GM21515 (cell line): Measurements from ENCODE around the gene SLC30A4.

ENCODE experiments used
- ATAC-seq: cut with Tn5 transposase; IDR thresholded peaks from one replicate; pipeline ENCODE4 v1.9.1; 2021; ENCODE audit not compliant: unreplicated experiment

SLC30A4 gene

GRCh38 chr15:45454814-45455213, 67.7 kb downstream of the SLC30A4 start:
- ATAC-seq, result no peak

DNA sequence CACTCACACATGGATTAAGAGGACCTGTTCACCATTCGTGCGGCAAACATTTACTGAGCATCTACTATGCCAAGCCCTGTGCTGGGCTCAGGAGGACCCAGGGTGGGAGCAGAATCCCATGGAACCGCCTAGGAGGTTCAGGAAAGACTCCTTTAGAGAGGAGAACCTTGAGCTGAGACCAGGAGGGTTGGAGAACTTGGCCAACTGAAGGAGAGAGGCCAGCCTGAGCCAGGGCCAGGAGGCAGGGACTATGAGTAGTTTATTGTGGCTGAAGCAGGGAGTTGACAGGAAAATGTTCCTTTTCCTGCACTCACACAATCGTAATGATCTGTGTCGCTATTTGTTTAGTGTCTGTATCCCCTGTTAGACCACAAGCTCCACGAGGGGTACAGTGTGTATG, 71.3 kb downstream of the SLC30A4 start:
- no peak for ATAC-seq

DNA sequence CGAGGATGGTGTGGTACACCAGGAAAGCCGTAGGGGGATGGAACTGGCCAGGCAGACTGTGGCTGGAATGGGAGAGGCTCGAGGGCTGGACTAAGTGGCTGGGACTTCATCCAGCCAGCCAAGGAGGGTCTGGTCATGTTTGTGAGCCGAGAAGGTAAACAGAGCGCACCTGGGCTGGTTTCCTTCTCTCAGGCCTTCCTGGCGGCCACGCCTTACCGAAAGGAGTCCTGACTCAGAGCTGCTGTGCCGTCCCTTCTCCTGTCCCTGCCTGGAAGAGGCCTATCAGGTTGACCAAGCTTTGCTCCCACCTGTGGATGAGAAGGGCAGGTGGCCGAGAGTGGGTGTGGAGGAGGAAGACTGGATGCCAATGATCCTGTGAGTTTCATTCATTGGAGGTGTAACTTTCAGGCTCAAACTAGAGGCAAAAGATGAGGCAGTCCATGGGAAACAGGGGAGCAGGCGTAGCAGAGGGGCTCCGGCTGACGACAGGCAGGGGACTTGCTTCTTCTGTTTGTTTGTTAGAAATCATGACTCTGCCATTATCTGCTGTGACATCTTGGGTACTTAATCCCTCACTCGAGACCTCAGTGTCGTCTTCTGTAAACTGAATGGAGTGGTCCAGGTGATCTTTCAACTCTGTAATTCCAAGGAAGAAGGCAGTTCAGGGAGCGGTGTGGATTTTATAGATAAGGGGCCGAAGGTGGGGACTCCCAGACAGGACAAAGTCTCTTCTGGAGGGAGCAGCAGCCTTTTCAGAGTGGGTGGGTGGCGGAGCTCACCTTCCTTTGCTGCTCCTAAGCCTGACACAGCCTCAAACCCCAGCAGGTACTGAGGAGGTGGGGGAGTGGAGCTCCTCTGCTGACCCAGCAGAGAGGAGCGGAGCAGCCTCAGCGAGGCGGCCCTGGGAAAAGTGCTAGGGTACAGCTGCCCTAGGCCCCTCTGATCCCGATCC, 72.4 kb downstream of the SLC30A4 start:
- no peak for ATAC-seq

- ATAC-seq, result no peak
Measured at GRCh38 chr15:45449395-45449794, 73.2 kb downstream of the SLC30A4 start.

DNA sequence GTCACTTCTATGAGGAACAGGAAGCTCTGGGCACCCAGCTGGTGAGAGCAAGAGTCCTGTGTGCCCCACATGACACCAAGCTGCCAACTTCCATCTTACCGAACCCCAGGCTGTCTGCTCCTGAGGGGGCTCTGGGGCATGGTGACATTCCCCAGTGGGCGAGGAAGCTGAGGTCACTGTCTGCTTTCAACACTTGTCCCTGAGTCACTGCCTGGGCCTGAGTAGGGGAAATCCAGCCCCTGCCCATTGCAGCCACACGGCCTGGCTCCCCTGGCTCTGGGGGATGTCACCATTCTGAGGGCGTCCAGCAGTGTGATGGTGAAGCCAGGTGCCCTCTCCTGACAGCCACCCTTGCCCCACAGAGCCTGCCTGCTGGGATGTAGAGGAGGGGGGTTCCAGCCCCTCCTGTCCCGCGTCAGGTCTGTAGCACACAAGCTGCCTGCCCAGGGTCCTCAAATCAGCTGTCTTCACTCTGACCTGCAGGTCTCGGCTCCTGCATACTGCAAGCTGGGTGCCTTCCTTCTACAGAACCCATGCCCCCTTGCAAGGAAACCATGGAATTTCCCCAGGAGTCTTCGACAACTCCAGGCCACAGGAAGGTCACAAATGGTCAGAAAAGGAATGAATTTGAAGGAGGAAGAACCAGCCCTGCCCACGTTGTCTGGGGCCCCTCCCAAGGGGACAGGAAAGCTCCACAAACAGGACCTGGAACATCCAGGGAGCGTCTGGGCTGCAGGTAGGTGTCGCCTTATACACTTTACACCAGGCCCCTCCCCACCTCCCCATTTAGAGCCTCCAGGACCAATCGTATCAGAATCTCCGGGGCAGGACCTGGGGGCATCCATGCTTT, 74.3 kb downstream of the SLC30A4 start:
- ATAC-seq, result no peak

GRCh38 chr15:45443645-45444044, 78.9 kb downstream of the SLC30A4 start:
- ATAC-seq, result no peak

- ATAC-seq, result no peak
Measured at GRCh38 chr15:45442507-45443135, 79.9 kb downstream of the SLC30A4 start.

GRCh38 chr15:45441686-45442085, 80.9 kb downstream of the SLC30A4 start:
- ATAC-seq, result no peak

DNA sequence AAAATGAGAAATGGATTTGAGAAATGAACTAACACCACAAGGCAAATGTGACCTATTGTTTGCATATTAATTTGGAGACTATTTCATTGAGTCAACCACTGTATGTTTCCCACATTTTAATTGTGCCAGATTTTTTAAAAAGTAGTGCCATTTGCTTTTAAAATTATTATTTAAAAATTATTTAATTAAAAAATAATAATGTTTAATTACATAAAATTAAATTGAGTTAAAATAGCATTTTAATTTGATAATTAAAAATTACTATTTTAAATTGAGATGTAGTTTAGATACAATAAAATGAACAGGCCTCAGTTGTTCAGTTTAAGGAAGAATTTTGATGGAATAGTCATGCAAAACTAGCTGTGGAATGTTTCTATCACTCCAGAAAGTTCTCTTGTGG, 81.5 kb downstream of the SLC30A4 start:
- ATAC-seq, result no peak

DNA sequence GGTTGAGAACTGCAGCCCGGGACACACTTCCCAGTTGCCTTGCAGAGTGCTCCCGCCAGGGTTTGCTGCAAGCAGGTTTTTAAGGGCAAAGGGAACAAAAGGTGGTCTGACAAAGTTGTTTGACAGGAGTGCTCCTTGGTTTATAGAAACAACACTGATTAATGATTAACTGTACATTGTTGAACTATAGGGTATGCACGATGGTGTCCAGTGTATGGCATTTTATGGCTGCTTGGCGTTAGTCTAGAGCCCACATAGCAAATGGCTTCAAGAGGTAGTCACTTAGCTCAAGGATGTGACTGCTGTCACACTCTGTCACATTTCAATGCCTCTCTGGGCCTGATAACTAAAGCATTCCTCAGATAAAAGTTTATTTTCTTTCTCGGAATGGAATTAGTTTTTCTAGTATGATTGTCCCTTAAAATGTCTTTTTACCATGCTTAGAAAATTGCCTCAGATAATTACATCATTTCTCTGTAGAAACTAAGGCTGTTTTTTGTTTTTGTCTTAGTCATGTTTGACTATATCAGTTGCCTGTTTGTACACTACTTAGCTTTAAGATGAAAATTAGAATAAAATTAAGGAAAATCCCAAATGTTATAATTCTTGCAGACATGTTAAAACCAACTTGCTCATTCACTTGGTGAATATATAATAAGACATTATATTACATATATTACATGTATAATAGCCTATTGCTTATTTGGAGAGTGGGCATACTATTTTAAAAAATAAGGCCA, 82.9 kb downstream of the SLC30A4 start:
- ATAC-seq, result no peak

GRCh38 chr15:45435124-45435903, 87.2 kb downstream of the SLC30A4 start:
- no peak for ATAC-seq

DNA sequence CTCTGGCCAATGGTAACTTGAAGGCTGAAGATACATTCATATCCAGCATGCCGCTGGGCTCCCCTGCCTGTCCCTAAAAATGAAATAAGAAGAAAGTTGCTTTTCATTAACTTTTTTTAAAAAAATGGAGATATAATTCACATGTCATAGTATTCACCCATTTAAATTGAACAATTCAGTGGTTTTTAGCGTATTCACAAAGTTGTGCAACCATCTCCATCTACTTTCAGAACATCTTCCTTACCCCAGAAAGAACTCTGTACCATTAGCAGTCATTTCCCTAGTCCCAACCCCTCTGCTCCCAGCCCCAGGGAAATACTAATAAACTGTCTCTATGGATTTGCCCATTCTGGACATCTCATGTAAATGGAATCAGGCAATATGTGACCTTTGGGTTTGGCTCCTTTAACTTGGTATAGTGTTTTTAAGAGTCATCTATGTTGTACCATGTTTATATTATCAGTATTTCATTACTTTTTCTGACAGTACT, 88.4 kb downstream of the SLC30A4 start:
- ATAC-seq, result no peak

DNA sequence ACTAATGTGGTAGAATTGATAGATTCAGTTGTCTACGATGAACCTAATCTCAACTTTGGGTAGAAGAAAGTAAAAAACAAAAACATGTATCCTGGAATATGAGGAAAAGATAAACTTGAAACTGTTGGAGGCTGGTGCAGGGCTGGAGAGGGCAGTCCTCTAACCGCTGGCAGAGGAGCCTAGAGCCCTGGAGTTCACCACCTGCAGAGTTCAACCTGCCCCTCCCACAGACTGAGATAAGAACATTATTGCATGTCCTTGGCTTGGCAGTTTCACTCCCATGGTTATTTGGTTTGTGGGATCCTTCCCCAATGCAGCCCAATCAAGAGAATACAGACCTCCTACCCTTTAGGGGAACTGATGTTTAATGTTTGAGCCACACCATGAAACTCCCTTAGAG, 91.0 kb downstream of the SLC30A4 start:
- ATAC-seq, result no peak

DNA sequence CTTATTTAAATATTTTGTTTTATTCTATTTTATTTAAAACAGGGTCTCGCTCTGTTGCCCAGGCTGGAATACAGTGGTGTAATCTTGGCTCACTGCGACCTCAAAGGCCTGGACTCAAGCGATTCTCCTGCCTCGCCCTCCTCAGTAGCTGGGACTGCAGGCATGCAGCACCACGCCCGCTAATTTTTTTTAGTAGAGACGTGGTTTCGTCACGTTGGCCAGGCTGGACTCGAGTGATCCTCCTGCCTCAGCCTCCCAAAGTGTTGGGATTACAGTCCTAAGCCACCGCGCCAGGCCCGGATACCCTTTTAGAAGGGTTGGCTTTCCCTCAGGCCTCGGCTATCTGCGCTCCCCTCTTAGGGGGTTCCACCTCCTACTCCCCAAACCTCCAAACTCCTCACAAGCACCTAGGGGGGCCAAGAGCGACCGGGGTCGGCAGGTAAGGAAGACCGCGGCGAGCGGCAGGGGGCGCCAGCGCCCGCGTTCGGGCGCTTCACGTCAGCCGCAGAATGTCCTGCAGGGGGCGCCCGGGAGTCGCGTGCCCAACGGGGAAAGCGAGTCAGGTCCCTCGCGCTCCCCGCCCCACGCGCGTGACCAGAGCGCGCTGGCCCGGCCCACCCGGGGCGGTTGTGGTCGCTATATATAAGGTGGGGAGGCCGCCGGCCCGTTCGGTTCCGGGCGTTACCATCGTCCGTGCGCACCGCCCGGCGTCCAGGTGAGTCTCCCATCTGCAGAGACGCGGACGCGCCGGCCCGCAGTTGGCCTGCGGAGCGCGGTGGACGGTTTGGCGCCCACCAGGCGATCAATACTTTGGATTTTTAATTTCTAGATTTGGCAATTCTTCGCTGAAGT, 92.4 kb downstream of the SLC30A4 start:
- ATAC-seq, result no peak
